Ovary (tissue), 3 donors: ENCODE results near the gene SLC44A1.

Source experiments
- EP300 ChIP-seq: sonication (generic); formaldehyde crosslinking; IDR thresholded peaks from one replicate; pipeline ENCODE4 v1.6.1; 2017; ENCODE audit warnings: antibody characterized with exemption
- POLR2A ChIP-seq: fragments of 450-650 bp; IDR thresholded peaks from one replicate; pipeline ENCODE4 v1.6.1; 2017; ENCODE audit warnings: antibody characterized with exemption, mild to moderate bottlenecking, moderate library complexity
- TF ChIP-seq, protein P1 (sequence below), 3 donors: fragments of 450-650 bp in 2 of 3; fragments of 200-600 bp in 1 of 3; IDR thresholded peaks; one replicate each; pipeline versions ENCODE4 v1.5.1 to v1.8.0; 2016 to 2022; ENCODE audit warnings: antibody characterized with exemption in 3 of 3, mild to moderate bottlenecking in 1 of 3
- donor health status: DM: no; HTN: no; CAD: no.

DNA sequence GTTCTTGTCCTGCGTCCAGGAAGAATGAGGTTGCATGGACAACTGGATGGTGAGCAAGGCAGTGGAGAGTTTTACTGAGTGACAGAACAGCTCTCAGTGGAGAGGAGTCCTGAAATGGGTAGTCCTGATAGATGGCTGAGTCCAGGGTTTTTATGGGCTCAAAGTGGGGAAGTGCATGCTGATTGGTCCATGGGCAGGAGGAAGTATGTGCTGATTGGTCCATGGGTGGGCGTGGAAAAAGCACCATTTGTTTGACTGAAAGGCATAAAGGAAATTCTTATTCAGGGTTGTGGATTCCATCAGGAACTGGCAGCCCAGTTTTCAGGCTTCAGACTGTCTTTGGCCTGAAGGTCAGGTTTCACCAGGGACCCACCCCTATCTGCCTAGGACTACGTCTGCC lies 214.0 kb downstream of the SLC44A1 start:
- TF ChIP-seq EP300 (no peak), POLR2A (no peak)
- TF ChIP-seq, protein P1, sequence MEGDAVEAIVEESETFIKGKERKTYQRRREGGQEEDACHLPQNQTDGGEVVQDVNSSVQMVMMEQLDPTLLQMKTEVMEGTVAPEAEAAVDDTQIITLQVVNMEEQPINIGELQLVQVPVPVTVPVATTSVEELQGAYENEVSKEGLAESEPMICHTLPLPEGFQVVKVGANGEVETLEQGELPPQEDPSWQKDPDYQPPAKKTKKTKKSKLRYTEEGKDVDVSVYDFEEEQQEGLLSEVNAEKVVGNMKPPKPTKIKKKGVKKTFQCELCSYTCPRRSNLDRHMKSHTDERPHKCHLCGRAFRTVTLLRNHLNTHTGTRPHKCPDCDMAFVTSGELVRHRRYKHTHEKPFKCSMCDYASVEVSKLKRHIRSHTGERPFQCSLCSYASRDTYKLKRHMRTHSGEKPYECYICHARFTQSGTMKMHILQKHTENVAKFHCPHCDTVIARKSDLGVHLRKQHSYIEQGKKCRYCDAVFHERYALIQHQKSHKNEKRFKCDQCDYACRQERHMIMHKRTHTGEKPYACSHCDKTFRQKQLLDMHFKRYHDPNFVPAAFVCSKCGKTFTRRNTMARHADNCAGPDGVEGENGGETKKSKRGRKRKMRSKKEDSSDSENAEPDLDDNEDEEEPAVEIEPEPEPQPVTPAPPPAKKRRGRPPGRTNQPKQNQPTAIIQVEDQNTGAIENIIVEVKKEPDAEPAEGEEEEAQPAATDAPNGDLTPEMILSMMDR (IDR thresholded peaks at IDR 0.05) = no peak
